GM21619 (cell line): Measurements from ENCODE around the gene SLAMF9.
"Not testable (repeated sequence)": the region's sequence is repeated elsewhere in the genome, so short reads cannot be mapped to it uniquely, and the experiment has no call there.

Experiments used
- ATAC-seq: cut with Tn5 transposase; IDR thresholded peaks from one replicate; pipeline ENCODE4 v1.9.1; 2021; ENCODE audit not compliant: unreplicated experiment

The SLAMF9 gene

DNA sequence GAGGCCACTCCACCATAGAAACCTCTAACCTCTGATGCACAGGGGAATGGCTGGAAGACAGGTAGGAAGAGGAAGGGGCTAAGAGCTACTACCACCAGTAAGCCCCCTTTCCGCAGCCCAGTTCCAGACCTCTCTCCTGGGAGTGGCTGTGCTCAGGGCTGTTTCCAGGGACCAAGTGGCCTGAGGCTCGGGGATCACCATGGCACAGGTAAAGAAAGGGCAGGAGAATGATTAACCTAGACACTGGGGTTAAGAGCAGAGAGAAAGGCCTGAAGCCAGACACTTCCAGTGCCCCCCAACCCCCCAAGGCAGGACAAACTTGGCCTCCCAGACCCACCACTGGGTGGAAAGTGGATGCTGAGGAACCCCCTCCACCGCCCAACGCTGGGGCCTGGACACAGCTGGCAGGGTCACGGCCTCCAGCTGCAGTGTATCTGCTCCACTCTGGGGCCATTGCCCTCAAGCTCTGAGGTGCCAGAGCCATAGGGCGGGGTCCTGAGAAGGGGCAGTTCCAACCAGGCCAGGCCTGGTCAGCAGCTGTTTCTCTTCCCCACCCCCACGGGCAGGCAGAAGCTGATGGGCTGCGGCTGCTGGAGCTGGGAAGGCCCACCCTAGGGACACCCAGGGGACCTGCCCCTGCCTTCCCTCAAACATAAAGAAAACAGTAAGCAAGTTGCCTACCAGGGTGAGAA lies 31.4 kb downstream of the SLAMF9 start:
- ATAC-seq = no peak

GRCh38 chr1:159921700-159922504 lies 32.1 kb downstream of the SLAMF9 start:
- ATAC-seq = no peak

GRCh38 chr1:159921251-159921650 lies 32.8 kb downstream of the SLAMF9 start:
- peak; percentile 29 for ATAC-seq

DNA sequence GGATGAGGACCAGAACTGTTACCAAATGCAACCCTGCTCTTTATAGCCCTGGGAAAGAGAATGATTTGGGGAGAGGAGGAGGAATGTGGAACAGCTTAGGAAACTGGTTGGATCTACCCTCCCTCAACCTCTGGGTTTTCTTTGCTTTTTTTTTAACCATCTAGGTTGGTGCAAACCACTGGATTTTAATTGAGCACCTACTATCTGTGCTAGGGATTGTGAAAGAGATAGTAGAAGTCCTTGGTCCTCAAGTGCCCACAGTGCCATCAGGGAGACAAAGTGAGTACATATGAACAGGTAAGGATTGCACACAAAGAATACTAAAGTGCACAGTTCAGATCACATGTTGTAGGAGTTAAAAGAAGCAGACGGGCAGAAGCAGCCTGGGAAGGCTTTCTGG lies 33.4 kb downstream of the SLAMF9 start:
- ATAC-seq = no peak

DNA sequence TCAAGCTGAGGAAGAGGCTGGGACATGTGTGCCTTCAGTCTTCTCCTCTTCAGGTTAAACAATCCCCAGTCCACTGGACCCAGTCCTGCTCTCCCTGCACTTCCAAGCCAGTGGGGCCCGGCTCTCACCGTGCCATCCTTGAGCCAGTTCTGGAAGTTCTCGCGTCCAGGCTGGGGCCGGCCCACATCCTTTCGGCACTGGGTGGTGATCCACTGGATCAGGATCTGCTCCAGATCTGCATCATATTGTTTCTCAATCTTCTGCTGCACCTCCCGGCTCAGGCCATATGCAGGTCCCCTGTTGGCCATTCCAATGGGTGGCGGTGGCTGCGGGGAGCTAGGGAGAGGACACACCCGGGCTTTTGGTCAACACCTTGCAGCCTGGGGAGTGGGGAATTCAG lies 33.8 kb downstream of the SLAMF9 start:
- no peak for ATAC-seq

GRCh38 chr1:159919236-159919865 lies 34.7 kb downstream of the SLAMF9 start:
- no peak for ATAC-seq

- no peak for ATAC-seq
Observed at GRCh38 chr1:159918352-159919200, 35.5 kb downstream of the SLAMF9 start.

GRCh38 chr1:159917533-159918351 lies 36.3 kb downstream of the SLAMF9 start:
- ATAC-seq = no peak

- no peak for ATAC-seq
Observed at GRCh38 chr1:159916242-159917051, 37.6 kb downstream of the SLAMF9 start.

DNA sequence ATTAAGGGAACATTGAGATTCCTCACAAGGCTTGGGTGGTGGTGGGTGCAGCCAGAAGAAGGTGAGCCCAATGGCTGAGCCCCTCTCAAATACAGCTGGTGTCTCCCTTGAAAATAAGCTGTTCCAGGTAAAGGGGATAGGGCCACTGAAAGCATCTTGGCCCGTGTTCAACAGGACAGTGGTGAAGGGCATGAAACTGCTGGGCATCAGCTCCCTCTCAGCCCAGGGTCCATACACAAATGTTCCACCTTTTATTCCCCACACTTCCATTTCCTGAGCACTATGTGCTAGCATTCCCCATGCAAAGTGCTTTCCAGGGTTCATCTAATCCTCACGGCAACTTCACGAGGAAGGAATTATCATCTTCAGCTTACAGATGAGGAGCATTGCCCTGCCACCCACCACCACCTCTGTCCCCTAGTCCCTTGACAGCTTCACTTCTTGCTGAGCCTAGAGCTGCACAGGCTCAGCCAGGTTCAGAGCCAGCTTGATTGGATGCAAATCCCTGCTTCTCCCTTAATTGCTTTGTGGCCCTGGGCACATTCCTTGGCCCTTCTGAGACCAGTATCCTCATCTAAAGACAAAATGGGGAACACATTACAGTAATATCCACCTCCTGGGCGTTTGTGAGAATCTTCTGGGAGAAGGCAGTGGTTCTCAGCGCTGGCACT lies 38.3 kb downstream of the SLAMF9 start:
- ATAC-seq = no peak

DNA sequence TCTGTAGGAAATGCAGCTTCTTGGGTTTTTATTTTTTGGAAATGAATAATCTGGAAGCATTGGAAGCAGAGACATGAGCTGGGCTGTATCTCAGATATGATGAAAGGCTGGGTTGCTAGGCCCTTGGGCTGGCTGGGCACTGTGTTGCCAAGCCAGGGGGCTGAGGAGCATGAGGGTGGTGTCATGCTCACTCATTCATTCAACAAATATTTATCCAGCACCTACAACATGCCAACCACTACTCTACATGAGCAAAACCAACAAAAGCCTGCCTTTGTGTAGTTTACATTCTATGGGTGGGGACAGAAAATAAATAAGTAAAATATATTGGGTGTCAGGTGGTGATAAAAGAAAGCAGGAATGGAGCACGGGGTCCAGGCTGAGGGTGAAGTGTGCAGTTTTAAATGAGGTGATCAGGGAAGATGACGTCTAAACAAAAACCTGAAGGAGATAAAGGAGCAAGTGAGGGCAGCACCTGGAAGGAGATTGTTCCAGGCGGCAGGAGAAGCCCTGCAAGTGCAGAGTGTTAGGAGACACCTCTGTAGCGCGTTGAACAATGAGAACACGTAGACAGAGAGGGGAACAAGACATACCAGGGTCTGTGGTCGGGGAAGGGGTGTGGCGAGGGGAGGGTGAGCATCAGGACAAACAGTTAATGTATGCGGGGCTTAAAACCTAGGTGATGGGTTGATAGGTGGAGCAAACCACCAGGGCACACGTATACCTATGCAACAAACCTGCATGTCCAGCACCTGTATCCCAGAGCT lies 39.6 kb downstream of the SLAMF9 start:
- ATAC-seq = no peak

DNA sequence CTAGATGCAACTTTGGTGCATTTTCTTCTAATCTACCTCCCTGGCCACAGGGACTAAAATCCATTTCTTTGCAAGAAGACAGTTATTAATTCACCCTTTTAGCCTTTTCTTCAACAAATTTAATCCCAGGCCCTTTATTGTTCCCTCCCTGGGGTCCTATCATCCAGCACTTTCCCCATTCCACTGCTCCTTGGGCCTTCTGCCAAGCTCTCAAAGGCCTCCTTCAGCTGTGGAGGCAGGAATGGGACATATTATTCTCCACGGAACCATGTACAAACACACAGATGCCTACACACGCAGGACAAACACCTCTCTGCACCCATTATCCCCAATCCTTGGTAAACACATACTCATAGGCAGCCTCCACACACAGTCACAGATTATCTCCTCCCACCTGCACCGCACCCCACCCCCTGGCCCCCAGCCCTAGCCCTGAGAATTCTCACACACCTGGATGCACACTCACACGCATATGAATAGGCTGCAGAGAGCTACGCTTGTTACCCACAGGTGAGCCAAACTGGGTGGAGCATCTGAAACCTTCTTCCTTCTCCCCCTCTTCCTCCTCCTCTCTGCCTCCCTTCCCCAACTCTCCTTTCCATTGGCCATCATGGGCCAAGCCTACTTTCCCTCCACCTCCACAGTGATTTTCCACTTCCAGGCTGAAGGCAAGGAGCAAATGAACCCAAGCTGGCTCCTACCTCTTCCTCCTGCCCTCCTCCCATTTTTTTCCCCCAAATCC lies 40.4 kb downstream of the SLAMF9 start:
- no peak for ATAC-seq

DNA sequence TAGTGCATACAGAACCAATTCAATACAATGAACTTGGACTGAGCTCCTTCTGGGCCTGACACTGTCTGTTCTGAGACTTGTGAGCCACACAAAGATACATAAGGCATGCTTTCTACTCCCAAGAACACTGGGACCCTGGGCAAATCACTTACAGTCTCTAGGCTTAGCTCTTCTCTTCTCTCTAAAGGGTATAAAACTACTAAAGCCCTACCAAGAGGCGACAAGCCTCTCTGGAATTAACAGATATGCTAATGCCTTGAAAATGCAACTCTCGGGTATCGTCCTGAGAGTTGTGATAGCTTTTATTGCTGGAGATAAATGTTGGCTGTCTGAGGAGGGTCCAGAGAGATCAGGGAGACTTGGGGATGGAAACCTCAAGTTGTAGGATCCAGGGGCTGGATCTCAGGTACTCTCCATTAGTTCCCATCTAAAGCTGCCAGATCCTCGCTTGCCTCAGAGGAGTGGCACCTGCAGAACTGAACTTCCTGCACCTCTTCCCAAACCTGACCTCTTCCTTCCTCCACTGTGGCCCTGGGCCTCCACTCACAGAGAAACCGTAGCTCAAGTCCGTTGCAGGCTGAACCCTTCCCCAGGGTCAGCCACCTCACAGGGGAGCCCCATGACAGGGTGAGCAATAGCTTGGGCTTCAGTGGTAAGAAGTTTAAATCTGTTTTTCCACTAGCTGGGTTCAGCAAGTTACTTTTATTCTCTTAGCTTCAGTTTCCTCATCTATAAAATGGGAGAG lies 42.5 kb downstream of the SLAMF9 start:
- ATAC-seq = no peak

DNA sequence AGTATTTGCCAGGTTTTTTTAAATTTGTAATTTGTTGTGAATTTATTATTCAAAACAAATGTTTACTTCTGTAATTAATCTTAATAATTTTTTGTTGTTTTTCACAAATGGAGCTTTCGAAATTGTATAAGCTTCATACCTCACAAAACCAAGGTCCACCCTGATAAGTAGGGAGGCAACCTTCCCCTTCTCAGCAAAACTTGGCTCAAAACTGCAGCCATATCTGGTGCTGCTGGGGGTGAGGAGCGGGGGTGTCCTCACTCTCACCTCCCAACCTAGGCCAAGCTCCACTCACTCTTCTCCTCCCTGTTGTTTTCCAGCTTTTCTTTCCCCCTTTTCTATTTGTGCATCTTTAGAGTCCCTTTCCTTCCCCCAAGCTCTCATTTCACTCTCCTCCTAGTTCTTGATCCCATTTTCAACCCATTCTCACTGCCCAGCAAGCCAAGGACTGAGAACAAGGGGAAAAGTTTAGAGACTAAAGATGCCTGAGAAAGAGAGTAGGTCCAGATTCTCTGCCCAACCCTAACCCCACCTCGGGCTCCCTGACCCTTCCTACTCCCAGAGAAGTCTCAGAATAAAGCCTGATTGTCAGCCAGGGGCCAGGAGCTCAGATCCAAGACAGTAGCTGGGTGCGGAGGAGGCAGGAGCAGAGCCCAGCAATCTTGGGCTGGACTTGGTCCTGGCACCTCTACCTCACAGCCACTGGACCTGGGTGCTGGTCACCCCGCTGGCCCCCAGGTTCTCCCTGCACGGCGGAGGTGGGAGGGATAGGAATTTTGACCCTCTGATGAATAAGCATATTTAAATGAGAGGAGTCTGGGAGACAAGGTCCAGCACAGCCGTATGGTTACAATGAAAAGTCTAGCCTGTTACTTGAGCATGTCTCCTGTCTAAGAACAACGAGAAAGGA lies 45.8 kb downstream of the SLAMF9 start:
- ATAC-seq = no peak

GRCh38 chr1:159906960-159907359 lies 47.1 kb downstream of the SLAMF9 start:
- no peak for ATAC-seq

- not testable (repeated sequence) for ATAC-seq
Observed at GRCh38 chr1:159904036-159904435, 50.0 kb downstream of the SLAMF9 start.
